Endometrial microvascular endothelial cells (primary cell): ENCODE measurements around the gene NDOR1. TPM values are rescaled to one million over a fixed set of nuclear protein-coding genes. Genes with fewer than 3 reads are reported as not detected.

ENCODE experiments used
- in situ Hi-C: cut with HindIII; loops from 2 replicates; pipeline ENCODE4 v1.10.0; 2017; ENCODE audit warnings: low sequenced_read_pairs, low pct_unique_long_range_greater_than_20kb; ENCODE audit errors: inconsistent ontology term
- total RNA-seq: library from RNA; depleted of rRNA; stranded (reverse); fragments of >200 nt; gene quantifications from one replicate; pipeline ENCODE4 v1.2.3, GENCODE V29; 2015; ENCODE audit errors: inconsistent ontology term

Gene NDOR1
- total RNA-seq, 1 donor from 2014 or later = 19.6 TPM

GRCh38 chr9:137265496-137266161 is 60.1 kb downstream of the NDOR1 start:
- in situ Hi-C loops = no loop called here

- in situ Hi-C loops = no loop called here
These were observed 60.6 kb downstream of the NDOR1 start for GRCh38 chr9:137266162-137266527.

Other genes with a start within 250 kb of the NDOR1 start
- not detected for gene PTGDS, start 228.2 kb upstream of the NDOR1 start, total RNA-seq
- gene LCNL1, start 222.7 kb upstream of the NDOR1 start, total RNA-seq = not detected
- 49.0 TPM for gene PAXX, start 213.3 kb upstream of the NDOR1 start, total RNA-seq
- 4.8 TPM for gene CLIC3, start 209.1 kb upstream of the NDOR1 start, total RNA-seq
- 4.0 TPM for gene ABCA2, start 177.5 kb upstream of the NDOR1 start, total RNA-seq
- gene FUT7, start 173.6 kb upstream of the NDOR1 start, total RNA-seq = not detected
- gene NPDC1, start 159.5 kb upstream of the NDOR1 start, total RNA-seq = 65.7 TPM
- not detected for gene ENTPD2, start 151.6 kb upstream of the NDOR1 start, total RNA-seq
- gene SAPCD2, start 135.1 kb upstream of the NDOR1 start, total RNA-seq = 38.5 TPM
- 13.8 TPM for gene UAP1L1, start 128.2 kb upstream of the NDOR1 start, total RNA-seq
- 106 TPM for gene MAN1B1, start 118.7 kb upstream of the NDOR1 start, total RNA-seq
- gene DPP7, start 91.0 kb upstream of the NDOR1 start, total RNA-seq = 99.2 TPM
- gene GRIN1, start 66.5 kb upstream of the NDOR1 start, total RNA-seq = not detected
- not detected for gene LRRC26, start 35.6 kb upstream of the NDOR1 start, total RNA-seq
- gene TMEM210, start 33.6 kb upstream of the NDOR1 start, total RNA-seq = not detected
- 14.9 TPM for gene ANAPC2, start 17.1 kb upstream of the NDOR1 start, total RNA-seq
- 117 TPM for gene SSNA1, start 17.0 kb upstream of the NDOR1 start, total RNA-seq
- gene TPRN, start 5.0 kb upstream of the NDOR1 start, total RNA-seq = 8.8 TPM
- gene TMEM203, start 52 bp upstream of the NDOR1 start, total RNA-seq = 28.1 TPM
- not detected for gene RNF208, start 16.5 kb downstream of the NDOR1 start, total RNA-seq
- gene CYSRT1, start 19.5 kb downstream of the NDOR1 start, total RNA-seq = not detected
- not detected for gene RNF224, start 21.8 kb downstream of the NDOR1 start, total RNA-seq
- not detected for gene SLC34A3, start 25.2 kb downstream of the NDOR1 start, total RNA-seq
- gene TUBB4B, start 35.6 kb downstream of the NDOR1 start, total RNA-seq = 1,061 TPM
- gene STPG3, start 45.6 kb downstream of the NDOR1 start, total RNA-seq = not detected
- gene NELFB, start 49.6 kb downstream of the NDOR1 start, total RNA-seq = 72.0 TPM
- gene TOR4A, start 72.0 kb downstream of the NDOR1 start, total RNA-seq = 53.1 TPM
- 16.1 TPM for gene NRARP, start 96.6 kb downstream of the NDOR1 start, total RNA-seq
- 4.0 TPM for gene EXD3, start 217.5 kb downstream of the NDOR1 start, total RNA-seq
- 0.74 TPM for gene NOXA1, start 217.7 kb downstream of the NDOR1 start, total RNA-seq
- not detected for gene ENTPD8, start 235.7 kb downstream of the NDOR1 start, total RNA-seq